Mesendoderm (in vitro differentiated cells): ENCODE results near the gene LIN54.

ENCODE experiments used
- DNase-seq: peaks from one replicate; pipeline ENCODE4 v3.0.0; 2013
- H2AK5ac ChIP-seq: 2 replicates; pipeline ENCODE4 v1.6.1; 2013; ENCODE audit warnings: low read length, inconsistent platforms
- H2BK120ac ChIP-seq: 2 replicates; pipeline ENCODE4 v1.6.1; 2013; ENCODE audit warnings: low read depth, mild to moderate bottlenecking, low read length, moderate library complexity, mixed read lengths
- H2BK15ac ChIP-seq: replicated peaks from 2 replicates; pipeline ENCODE4 v1.6.1; 2013; ENCODE audit warnings: low read depth, mild to moderate bottlenecking, moderate library complexity
- H2BK5ac ChIP-seq: 2 replicates; pipeline ENCODE4 v1.6.1; 2013; ENCODE audit warnings: low read length, inconsistent platforms
- H3K18ac ChIP-seq: 2 replicates; pipeline ENCODE4 v1.6.1; 2013; ENCODE audit warnings: mild to moderate bottlenecking, low read length, mixed read lengths
- H3K23ac ChIP-seq: one replicate; pipeline ENCODE4 v1.6.1; 2013; ENCODE audit warnings: low read length
- H3K27ac ChIP-seq: 2 replicates; pipeline ENCODE4 v1.5.1; 2013; ENCODE audit warnings: low read depth, mild to moderate bottlenecking, inconsistent platforms, low read length, moderate library complexity
- H3K27me3 ChIP-seq: 2 replicates; pipeline ENCODE4 v1.6.1; 2013; ENCODE audit warnings: low read length, control low read depth, mild to moderate bottlenecking, inconsistent platforms; ENCODE audit not compliant: insufficient read depth, poor library complexity
- H3K36me3 ChIP-seq: 2 replicates; pipeline ENCODE4 v1.6.1; 2013; ENCODE audit warnings: low read length, inconsistent platforms; ENCODE audit not compliant: control insufficient read depth, insufficient read depth
- H3K4ac ChIP-seq: one replicate; pipeline ENCODE4 v1.6.1; 2013; ENCODE audit warnings: low read depth, mild to moderate bottlenecking, low read length, moderate library complexity
- H3K4me1 ChIP-seq: 2 replicates; pipeline ENCODE4 v1.6.1; 2013; ENCODE audit warnings: low read depth, low read length, inconsistent platforms; ENCODE audit not compliant: control insufficient read depth
- H3K4me2 ChIP-seq: 2 replicates; pipeline ENCODE4 v1.6.1; 2013; ENCODE audit warnings: low read length
- H3K4me3 ChIP-seq: 2 replicates; pipeline ENCODE4 v1.5.1; 2013; ENCODE audit warnings: mild to moderate bottlenecking, low read length
- H3K56ac ChIP-seq: one replicate; pipeline ENCODE4 v1.6.1; 2013; ENCODE audit warnings: low read length
- H3K79me1 ChIP-seq: 2 replicates; pipeline ENCODE4 v1.6.1; 2013; ENCODE audit warnings: low read length, inconsistent platforms
- H3K79me2 ChIP-seq: 2 replicates; pipeline ENCODE4 v1.6.1; 2013; ENCODE audit warnings: mild to moderate bottlenecking, low read length; ENCODE audit not compliant: control insufficient read depth, insufficient read depth
- H3K9ac ChIP-seq: 2 replicates; pipeline ENCODE4 v1.6.1; 2013; ENCODE audit warnings: low read length, inconsistent platforms
- H4K5ac ChIP-seq: one replicate; pipeline ENCODE4 v1.6.1; 2013; ENCODE audit warnings: low read length
- H4K8ac ChIP-seq: one replicate; pipeline ENCODE4 v1.6.1; 2013; ENCODE audit warnings: low read depth, mild to moderate bottlenecking, control low read depth, low read length, moderate library complexity
- WGBS: extraction: QIAGEN DNeasy Blood & Tissue Kit; methylation state at CpG from one replicate; pipeline ENCODE4 v1.1.7; 2013; ENCODE audit warnings: low lambda C conversion rate, missing lambda C conversion rate; ENCODE audit not compliant: insufficient coverage; ENCODE audit errors: extremely low coverage; 5-methylcytosine and 5-hydroxymethylcytosine counted together

Gene LIN54

DNA sequence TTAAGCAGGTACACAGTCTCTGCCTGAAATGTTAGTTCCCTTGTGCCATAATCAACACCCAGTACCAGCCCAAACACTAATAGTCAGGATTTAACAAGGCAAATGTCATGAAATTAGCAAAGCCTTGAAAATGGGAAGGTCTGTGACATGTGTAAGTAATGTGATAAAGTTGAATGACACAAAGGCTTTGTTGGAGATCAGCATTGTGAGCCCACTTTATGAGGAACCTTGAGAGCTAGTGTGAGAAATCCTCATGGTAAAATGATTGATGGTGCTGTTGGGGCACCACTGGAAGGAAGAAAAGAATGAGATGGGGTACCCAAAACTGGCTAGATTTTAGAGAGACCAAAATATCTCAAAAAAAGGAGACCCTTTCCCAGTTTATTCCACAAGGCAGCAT is 3.3 kb upstream of the LIN54 start:
- Histone ChIP-seq H3K4me1 (peaks cover 2% of the 10 kb centered on the region), H2BK120ac (no peak overlapping the region), H3K36me3 (no peaks in the 10 kb centered on the region), H3K79me2 (peaks cover 3% of the 10 kb centered on the region), H3K4ac (no peak overlapping the region), H2BK15ac (no peak overlapping the region), H2AK5ac (no peak overlapping the region), H3K56ac (peak overlapping the region; percentile 22), H3K18ac (peak overlapping the region; percentile 39), H3K79me1 (peaks cover 1% of the 10 kb centered on the region), H2BK5ac (no peak overlapping the region), H3K4me3 (no peak overlapping the region), H3K27ac (no peak overlapping the region), H3K27me3 (peaks cover 2% of the 10 kb centered on the region), H3K4me2 (no peak overlapping the region), H4K8ac (no peak overlapping the region), H3K9ac (no peak overlapping the region), H3K23ac (no peak overlapping the region), H4K5ac (no peak overlapping the region)
- no peak for DNase-seq

DNA sequence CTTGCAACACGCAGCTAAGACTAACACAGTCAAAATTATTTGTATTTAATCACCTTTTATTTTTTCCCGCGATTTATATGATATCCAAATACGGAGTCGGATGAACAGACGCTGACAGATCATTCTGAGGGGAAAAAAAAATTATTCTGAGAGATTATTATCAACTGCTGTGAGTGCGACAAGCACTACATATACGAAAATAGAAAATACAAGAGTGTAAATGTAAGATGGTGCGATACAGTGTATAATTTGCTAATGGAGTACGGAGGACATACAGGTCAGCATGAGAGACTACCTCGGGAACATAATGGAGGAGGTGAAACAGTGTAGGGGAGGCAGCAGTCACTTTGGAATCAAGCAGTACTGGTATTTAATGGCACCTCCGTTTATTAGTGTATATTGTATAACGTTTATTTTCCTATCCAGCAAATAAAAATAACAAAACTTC is 2.8 kb upstream of the LIN54 start:
- Histone ChIP-seq H2BK5ac (no peak overlapping the region), H3K4me3 (peak overlapping the region; percentile 32), H3K27ac (peak overlapping the region; percentile 61), H4K8ac (no peak overlapping the region), H3K9ac (peak overlapping the region; percentile 63), H2BK15ac (no peak overlapping the region), H3K4me2 (peak overlapping the region; percentile 68), H3K79me1 (peaks cover 1% of the 10 kb centered on the region), H3K4me1 (peaks cover 2% of the 10 kb centered on the region), H3K56ac (peak overlapping the region; percentile 79), H2AK5ac (no peak overlapping the region), H3K79me2 (peaks cover 3% of the 10 kb centered on the region), H4K5ac (no peak overlapping the region), H3K18ac (no peak overlapping the region), H3K23ac (no peak overlapping the region), H2BK120ac (peak overlapping the region; percentile 9), H3K27me3 (peaks cover 2% of the 10 kb centered on the region), H3K36me3 (no peaks in the 10 kb centered on the region), H3K4ac (no peak overlapping the region)
- no peak for DNase-seq
- no CpG with 5 or more reads among the region's 13 CpGs for WGBS

DNA sequence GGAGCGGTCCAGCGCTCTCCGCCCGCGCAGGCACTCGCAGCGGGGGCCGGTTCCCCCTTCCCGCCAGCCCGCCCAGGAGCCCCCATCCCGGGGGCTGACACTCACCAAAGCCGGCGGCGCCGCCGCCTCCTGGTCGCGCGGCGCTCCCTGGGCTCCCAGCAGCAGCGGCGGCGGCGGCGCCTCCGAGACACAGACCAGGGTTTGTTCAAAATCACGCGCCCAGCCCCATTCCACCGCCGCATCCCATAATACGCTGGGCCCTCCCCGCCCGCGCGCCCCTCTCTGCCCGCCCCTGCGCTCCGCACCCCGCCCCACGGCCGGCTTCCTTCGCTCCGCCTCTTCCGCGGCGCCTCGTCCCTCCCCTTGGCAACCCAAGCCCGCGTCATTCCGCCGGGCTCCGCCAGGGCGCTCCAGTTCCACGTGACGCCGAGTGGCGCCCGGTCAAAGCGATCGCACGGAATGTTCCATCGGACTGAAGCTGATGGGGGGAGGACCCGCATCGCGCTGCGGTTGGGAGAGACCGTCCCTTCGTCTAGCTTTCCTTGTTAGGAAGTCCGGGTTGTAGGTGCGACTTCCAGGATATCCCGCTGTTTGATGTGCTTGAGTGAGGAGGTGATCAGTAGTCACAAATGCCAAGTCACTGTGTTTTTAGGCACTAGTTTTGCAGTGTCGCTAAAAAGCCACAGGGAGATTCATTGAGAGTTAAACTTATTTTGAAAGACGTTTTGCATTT is 2.2 kb upstream of the LIN54 start:
- DNase-seq = peak; percentile 99
- peaks cover 2% of the 10 kb centered on the region for H3K4me1 ChIP-seq
- peak overlapping the region; percentile 68 for H3K4me2 ChIP-seq
- no peak overlapping the region for H2BK120ac ChIP-seq
- WGBS = no CpG with 5 or more reads among the region's 73 CpGs
- peak overlapping the region; percentile 79 for H3K56ac ChIP-seq
- no peak overlapping the region for H3K4ac ChIP-seq
- no peak overlapping the region for H2BK5ac ChIP-seq
- peak overlapping the region; percentile 63 for H3K9ac ChIP-seq
- H3K18ac ChIP-seq = peak overlapping the region; percentile 29
- peaks cover 2% of the 10 kb centered on the region for H3K27me3 ChIP-seq
- H3K23ac ChIP-seq = no peak overlapping the region
- H3K36me3 ChIP-seq = no peaks in the 10 kb centered on the region
- no peak overlapping the region for H4K8ac ChIP-seq
- H3K79me1 ChIP-seq = peaks cover 1% of the 10 kb centered on the region
- H2BK15ac ChIP-seq = no peak overlapping the region
- H3K27ac ChIP-seq = peak overlapping the region; percentile 61
- no peak overlapping the region for H2AK5ac ChIP-seq
- H4K5ac ChIP-seq = no peak overlapping the region
- peaks cover 3% of the 10 kb centered on the region for H3K79me2 ChIP-seq
- H3K4me3 ChIP-seq = peak overlapping the region; percentile 32

DNA sequence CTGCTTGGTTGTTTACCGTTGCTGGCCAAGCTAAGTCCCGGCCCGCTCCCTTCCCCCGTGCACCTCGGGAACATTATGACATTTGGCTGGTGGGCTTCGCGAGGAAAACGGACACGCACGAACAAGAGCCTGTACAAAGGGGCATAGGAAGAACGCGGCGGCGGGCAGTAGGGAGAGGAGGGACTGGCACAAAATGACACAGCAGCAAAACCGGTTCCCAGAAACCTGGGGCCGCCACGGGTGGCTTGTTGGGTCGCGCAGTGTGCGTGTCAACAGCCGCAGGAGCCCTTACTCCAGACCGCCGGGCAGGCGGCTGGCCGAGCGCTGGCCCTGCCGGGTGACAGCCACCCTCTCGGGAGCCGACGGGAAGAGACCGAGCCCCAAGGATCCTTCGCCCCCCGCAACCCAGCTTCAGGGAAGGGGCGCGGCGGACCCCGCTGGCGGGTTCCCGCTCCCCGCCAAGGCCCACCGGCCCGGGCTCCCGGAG is 1.6 kb upstream of the LIN54 start:
- Histone ChIP-seq H3K56ac (peak overlapping the region; percentile 39), H3K18ac (peak overlapping the region; percentile 29), H3K4me3 (peak overlapping the region; percentile 10), H3K27me3 (peaks cover 2% of the 10 kb centered on the region), H3K4me2 (peak overlapping the region; percentile 27), H2BK15ac (no peak overlapping the region), H3K36me3 (no peaks in the 10 kb centered on the region), H3K4ac (no peak overlapping the region), H4K8ac (no peak overlapping the region), H3K27ac (peak overlapping the region; percentile 53), H3K9ac (peak overlapping the region; percentile 47), H2BK5ac (no peak overlapping the region), H4K5ac (no peak overlapping the region), H3K23ac (no peak overlapping the region), H3K4me1 (peaks cover 2% of the 10 kb centered on the region), H2AK5ac (no peak overlapping the region), H2BK120ac (no peak overlapping the region), H3K79me2 (peaks cover 3% of the 10 kb centered on the region), H3K79me1 (peaks cover 1% of the 10 kb centered on the region)
- no CpG with 5 or more reads among the region's 43 CpGs for WGBS
- DNase-seq = peak; percentile 44

DNA sequence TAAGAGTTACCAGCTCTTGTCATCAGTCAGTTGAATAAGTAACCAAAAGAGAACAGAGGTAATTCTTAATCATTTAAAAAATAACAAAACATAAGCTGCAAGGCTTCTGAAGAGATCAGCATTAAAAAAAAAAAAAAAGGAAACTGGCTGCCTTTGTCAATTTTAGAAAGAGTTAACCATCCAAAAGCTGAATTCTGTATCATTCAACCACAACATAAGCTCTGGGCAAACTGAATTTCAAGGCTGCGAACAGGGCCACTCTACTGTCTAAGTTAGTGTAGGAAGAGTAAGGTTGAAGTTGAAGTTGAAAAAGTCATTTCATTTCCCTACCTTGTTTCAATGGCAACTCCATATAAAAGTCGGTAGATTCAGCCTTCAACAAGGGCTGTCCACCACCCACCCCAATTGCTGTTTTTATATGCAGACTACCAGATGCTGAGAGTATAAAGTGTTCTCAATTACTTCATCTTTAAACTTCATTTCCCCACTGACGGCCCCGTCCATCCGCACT is 1.1 kb upstream of the LIN54 start:
- peak overlapping the region; percentile 10 for H3K4me3 ChIP-seq
- no peak overlapping the region for H2BK5ac ChIP-seq
- H3K23ac ChIP-seq = no peak overlapping the region
- no peak overlapping the region for H3K27ac ChIP-seq
- peak overlapping the region; percentile 27 for H3K4me2 ChIP-seq
- no peak overlapping the region for H2AK5ac ChIP-seq
- H4K8ac ChIP-seq = no peak overlapping the region
- WGBS = no CpG with 5 or more reads among the region's 5 CpGs
- H3K18ac ChIP-seq = no peak overlapping the region
- no peak overlapping the region for H4K5ac ChIP-seq
- H3K4ac ChIP-seq = no peak overlapping the region
- H3K4me1 ChIP-seq = peaks cover 2% of the 10 kb centered on the region
- H3K36me3 ChIP-seq = no peaks in the 10 kb centered on the region
- no peak overlapping the region for H2BK15ac ChIP-seq
- peak overlapping the region; percentile 47 for H3K9ac ChIP-seq
- H3K56ac ChIP-seq = peak overlapping the region; percentile 39
- H2BK120ac ChIP-seq = no peak overlapping the region
- DNase-seq = no peak
- H3K79me1 ChIP-seq = peaks cover 1% of the 10 kb centered on the region
- H3K27me3 ChIP-seq = peaks cover 2% of the 10 kb centered on the region
- peaks cover 3% of the 10 kb centered on the region for H3K79me2 ChIP-seq
